Astrocyte (in vitro differentiated cells and primary cell): Measurements from ENCODE around the gene NFAM1. TPM values are rescaled to one million over a fixed set of nuclear protein-coding genes. Genes with fewer than 3 reads are reported as not detected.

Experiments
- DNase-seq: peaks from one replicate; pipeline ENCODE4 v3.0.0-alpha.2; 2010; ENCODE audit warnings: low read depth
- FAIRE-seq: peaks from 2 replicates; lab custom pipeline; 2011; peaks lifted over from hg19 to GRCh38; lab: Jason Lieb, UNC
- H2AFZ ChIP-seq: 2 replicates; pipeline ENCODE4 v1.6.0; 2012; ENCODE audit warnings: low read depth, low read length, inconsistent platforms
- H3K27ac ChIP-seq: 2 replicates; pipeline ENCODE4 v1.5.1; 2011; ENCODE audit warnings: low read depth, low read length, inconsistent platforms
- H3K27me3 ChIP-seq: 2 replicates; pipeline ENCODE4 v1.6.0; 2011; ENCODE audit warnings: low read length, inconsistent platforms; ENCODE audit not compliant: insufficient read depth
- H3K36me3 ChIP-seq: 2 replicates; pipeline ENCODE4 v1.5.1; 2011; ENCODE audit warnings: low read length, inconsistent platforms; ENCODE audit not compliant: insufficient read depth
- H3K4me1 ChIP-seq: 2 replicates; pipeline ENCODE4 v1.5.1; 2011; ENCODE audit warnings: low read length, inconsistent platforms; ENCODE audit not compliant: insufficient read depth
- H3K4me2 ChIP-seq: 2 replicates; pipeline ENCODE4 v1.6.0; 2012; ENCODE audit warnings: low read length, inconsistent platforms
- H3K4me3 ChIP-seq: 2 replicates; pipeline ENCODE4 v1.5.1; 2011; ENCODE audit warnings: low read depth, mild to moderate bottlenecking, low read length, inconsistent platforms; ENCODE audit not compliant: insufficient read depth
- H3K79me2 ChIP-seq: 2 replicates; pipeline ENCODE4 v1.6.0; 2012; ENCODE audit warnings: mild to moderate bottlenecking, low read length, inconsistent platforms; ENCODE audit not compliant: insufficient read depth
- H3K9ac ChIP-seq: 2 replicates; pipeline ENCODE4 v1.6.0; 2012; ENCODE audit warnings: mild to moderate bottlenecking, low read length, inconsistent platforms
- H3K9me3 ChIP-seq: 2 replicates; pipeline ENCODE4 v1.5.1; 2012; ENCODE audit warnings: low read depth, mild to moderate bottlenecking, low read length, inconsistent platforms; ENCODE audit not compliant: insufficient read depth
- H4K20me1 ChIP-seq: 2 replicates; pipeline ENCODE4 v1.6.0; 2012; ENCODE audit warnings: low read length, inconsistent platforms; ENCODE audit not compliant: insufficient read depth
- H3K27ac Mint-ChIP-seq: one replicate; pipeline ENCODE4 v1.8.0; 2021; ENCODE audit warnings: mild to moderate bottlenecking, mixed read lengths; ENCODE audit not compliant: unreplicated experiment
- H3K27me3 Mint-ChIP-seq: one replicate; pipeline ENCODE4 v1.8.0; 2021; ENCODE audit warnings: low read depth, mixed read lengths; ENCODE audit not compliant: unreplicated experiment
- H3K36me3 Mint-ChIP-seq: one replicate; pipeline ENCODE4 v1.8.0; 2021; ENCODE audit warnings: low read depth, mixed read lengths; ENCODE audit not compliant: unreplicated experiment
- H3K4me1 Mint-ChIP-seq: one replicate; pipeline ENCODE4 v1.8.0; 2021; ENCODE audit warnings: low read depth, mixed read lengths; ENCODE audit not compliant: unreplicated experiment
- H3K4me3 Mint-ChIP-seq: one replicate; pipeline ENCODE4 v1.8.0; 2021; ENCODE audit warnings: mild to moderate bottlenecking, moderate library complexity, mixed read lengths; ENCODE audit not compliant: unreplicated experiment
- H3K9me3 Mint-ChIP-seq: one replicate; pipeline ENCODE4 v1.8.0; 2021; ENCODE audit warnings: mild to moderate bottlenecking, mixed read lengths; ENCODE audit not compliant: unreplicated experiment
- CTCF ChIP-seq: IDR thresholded peaks from 2 replicates; pipeline ENCODE4 v1.5.1; 2011; ENCODE audit warnings: low read depth, mild to moderate bottlenecking, inconsistent platforms, low read length, moderate library complexity; ENCODE audit not compliant: insufficient read depth
- EZH2 ChIP-seq: IDR thresholded peaks from 2 replicates; pipeline ENCODE4 v1.6.1; 2012; ENCODE audit warnings: mild to moderate bottlenecking, low read length, inconsistent platforms; ENCODE audit not compliant: insufficient read depth
- total RNA-seq: library from RNA; stranded (reverse); gene quantifications from 2 replicates; pipeline ENCODE4 v1.2.1, GENCODE V29; 2021

The NFAM1 gene
- total RNA-seq, 1 donor from 2014 or later = 0.07 TPM

- Histone ChIP-seq H3K4me2 (peak overlapping the region; percentile 84), H3K4me1 (peaks cover 17% of the 10 kb centered on the region), H3K9ac (peak overlapping the region; percentile 10), H2AFZ (peak overlapping the region; percentile 74), H3K4me3 (peak overlapping the region; percentile 34), H3K9me3 (no peaks in the 10 kb centered on the region), H3K27me3 (peaks cover 26% of the 10 kb centered on the region), H3K36me3 (no peaks in the 10 kb centered on the region), H3K27ac (no peak overlapping the region), H3K79me2 (no peaks in the 10 kb centered on the region), H4K20me1 (no peaks in the 10 kb centered on the region)
- Mint-ChIP-seq H3K36me3 (no peaks in the 10 kb centered on the region), H3K4me1 (no peaks in the 10 kb centered on the region), H3K27ac (no peak overlapping the region), H3K4me3 (peak overlapping the region; percentile 81), H3K27me3 (peaks cover 27% of the 10 kb centered on the region), H3K9me3 (no peaks in the 10 kb centered on the region)
- FAIRE-seq = no peak
- peak; percentile 78 for TF ChIP-seq CTCF
- TF ChIP-seq EZH2 = no peak
- no peak for DNase-seq
Measured at GRCh38 chr22:42437488-42438292, 5.5 kb upstream of the NFAM1 start.

- Histone ChIP-seq H3K4me1 (peaks cover 17% of the 10 kb centered on the region), H3K9ac (no peak overlapping the region), H4K20me1 (no peaks in the 10 kb centered on the region), H3K79me2 (no peaks in the 10 kb centered on the region), H3K27ac (no peak overlapping the region), H3K27me3 (peaks cover 36% of the 10 kb centered on the region), H3K4me2 (no peak overlapping the region), H2AFZ (no peak overlapping the region), H3K4me3 (no peak overlapping the region), H3K36me3 (no peaks in the 10 kb centered on the region), H3K9me3 (no peaks in the 10 kb centered on the region)
- DNase-seq (no peak), FAIRE-seq (no peak)
- peaks cover 29% of the 10 kb centered on the region for H3K27me3 Mint-ChIP-seq
- H3K4me1 Mint-ChIP-seq = no peaks in the 10 kb centered on the region
- no peak overlapping the region for H3K4me3 Mint-ChIP-seq
- TF ChIP-seq CTCF = no peak
- no peak for TF ChIP-seq EZH2
- no peaks in the 10 kb centered on the region for H3K9me3 Mint-ChIP-seq
- no peak overlapping the region for H3K27ac Mint-ChIP-seq
- no peaks in the 10 kb centered on the region for H3K36me3 Mint-ChIP-seq
Measured at GRCh38 chr22:42436404-42436803, 4.2 kb upstream of the NFAM1 start.
